GM19328 (cell line): ENCODE measurements around the gene CEP57L1.
"Not testable (repeated sequence)": the region's sequence is repeated elsewhere in the genome, so short reads cannot be mapped to it uniquely, and the experiment has no call there.

Experiments used
- ATAC-seq: cut with Tn5 transposase; IDR thresholded peaks from one replicate; pipeline ENCODE4 v1.9.1; 2021; ENCODE audit warnings: mild to moderate bottlenecking, moderate library complexity; ENCODE audit not compliant: unreplicated experiment

The CEP57L1 gene

DNA sequence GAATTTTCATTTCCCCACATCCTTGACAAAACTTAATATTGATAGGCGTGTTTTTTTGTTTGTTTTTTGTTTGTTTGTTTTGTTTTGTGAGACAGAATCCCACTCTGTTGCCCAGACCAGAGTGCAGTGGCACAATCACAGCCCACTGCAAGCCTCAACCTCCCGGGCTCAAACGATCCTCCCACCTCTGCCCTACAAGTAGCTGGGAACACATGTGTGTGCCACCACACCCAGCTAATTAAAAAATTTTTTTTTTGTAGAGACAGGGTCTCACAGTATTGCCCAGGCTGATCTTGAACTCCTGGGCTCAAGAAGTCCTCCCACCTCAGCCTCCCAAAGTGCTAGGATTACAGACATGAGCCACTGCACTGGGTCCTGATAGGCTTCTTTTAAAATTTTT lies 9.2 kb downstream of the CEP57L1 start:
- no peak for ATAC-seq

DNA sequence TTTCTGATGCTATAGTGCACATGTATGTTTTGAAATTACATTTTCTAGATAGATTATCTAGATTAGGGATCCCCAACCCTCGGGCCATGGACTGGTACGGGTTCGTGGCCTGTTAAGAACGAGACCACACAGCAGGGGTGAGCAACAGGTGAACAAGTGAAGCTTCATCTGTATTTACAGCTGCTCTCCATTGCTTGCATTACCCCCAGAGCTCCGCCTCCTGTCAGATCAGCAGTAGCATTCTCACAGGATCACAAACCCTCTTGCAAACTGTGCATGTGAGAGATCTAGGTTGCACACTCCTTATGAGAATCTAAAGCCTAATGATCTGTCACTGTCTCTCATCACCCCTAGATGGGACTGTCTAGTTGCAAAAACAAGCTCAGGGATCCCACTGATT lies 10.4 kb downstream of the CEP57L1 start:
- ATAC-seq, result no peak

DNA sequence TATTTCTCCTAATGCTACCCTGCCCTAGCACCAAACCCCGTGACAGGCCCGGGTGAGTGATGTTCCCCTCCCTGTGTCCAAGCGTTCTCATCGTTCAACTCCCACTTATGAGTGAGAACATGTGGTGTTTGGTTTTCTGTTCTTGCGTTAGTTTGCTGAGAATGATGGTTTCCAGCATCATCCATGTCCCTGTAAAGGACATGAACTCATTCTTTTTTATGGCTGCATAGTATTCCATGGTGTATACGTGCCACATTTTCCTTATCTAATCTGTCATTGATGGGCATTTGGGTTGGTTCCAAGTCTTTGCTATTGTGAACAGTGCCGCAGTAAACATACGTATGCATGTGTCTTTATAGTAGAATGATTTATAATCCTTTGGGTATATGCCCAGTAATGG lies 14.4 kb downstream of the CEP57L1 start:
- ATAC-seq, result not testable (repeated sequence)

DNA sequence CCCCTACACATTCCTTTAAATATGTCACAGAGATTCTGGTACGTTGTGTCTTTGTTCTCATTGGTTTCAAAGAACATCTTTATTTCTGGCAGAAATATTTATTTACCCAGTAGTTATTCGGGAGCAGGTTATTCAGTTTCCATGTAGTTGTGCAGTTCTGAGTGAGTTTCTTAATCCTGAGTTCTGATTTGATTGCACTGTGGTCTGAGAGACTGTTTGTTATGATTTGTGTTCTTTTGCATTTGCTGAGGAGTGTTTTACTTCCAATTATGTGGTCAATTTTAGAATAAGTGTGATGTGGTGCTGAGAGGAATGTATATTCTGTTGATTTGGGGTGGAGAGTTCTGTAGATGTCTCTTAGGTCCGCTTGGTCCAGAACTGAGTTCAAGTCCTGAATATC lies 17.4 kb downstream of the CEP57L1 start:
- ATAC-seq, result not testable (repeated sequence)

DNA sequence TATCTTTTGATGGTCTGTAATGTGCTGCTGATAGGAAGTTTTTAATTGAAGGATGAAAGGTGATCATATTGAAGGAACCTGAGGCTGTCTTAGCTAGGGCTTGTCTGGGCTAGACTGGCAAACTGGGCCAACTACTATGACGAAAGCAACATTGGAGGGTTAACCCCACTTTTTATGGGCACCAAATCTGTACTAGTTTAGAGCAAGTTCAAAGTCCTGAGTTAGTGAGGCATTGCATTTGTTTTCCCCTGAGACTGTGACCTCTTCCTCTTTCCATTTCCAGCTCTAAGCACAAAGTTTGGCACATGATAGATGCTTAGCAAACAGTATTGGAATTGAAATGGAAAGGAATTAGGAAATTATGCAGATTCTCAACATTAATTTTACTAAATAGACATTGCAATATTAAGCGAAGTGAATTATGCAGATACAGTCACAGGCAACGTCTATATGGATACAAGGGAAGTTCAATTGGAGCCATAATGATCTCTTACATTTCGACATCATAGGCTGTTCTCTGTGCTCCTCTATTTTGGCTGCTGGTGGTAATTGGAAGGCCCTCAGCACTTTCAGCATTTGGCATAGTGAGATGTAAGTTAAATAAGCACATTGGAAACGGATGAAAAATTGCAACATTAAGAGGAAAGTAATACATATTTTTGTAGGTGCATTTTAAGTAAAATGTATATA lies 22.2 kb downstream of the CEP57L1 start:
- ATAC-seq, result no peak

GRCh38 chr6:109118337-109118736 lies 23.0 kb downstream of the CEP57L1 start:
- no peak for ATAC-seq

DNA sequence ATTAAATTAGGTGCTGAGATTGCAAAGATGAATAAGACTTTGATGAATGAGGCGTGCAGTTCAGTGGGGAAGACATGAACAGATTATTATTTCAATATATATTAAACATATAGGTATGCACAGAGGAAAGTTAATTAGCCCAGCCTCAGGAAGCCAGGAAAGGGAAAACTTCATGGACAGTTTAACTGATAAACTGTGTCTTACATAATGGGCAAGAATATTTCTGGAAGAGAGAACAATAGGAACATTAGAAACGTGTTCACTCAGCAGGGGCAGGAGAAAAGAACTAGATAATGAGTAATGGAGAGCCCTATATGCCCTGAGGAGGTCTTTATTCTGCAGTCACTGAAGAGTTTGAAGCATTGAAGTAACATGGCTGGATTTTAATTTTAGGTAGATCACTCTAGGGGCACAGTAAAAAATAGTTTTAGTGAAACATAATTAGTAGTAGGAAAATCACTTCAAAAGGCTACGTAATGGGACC lies 23.6 kb downstream of the CEP57L1 start:
- no peak for ATAC-seq

- no peak for ATAC-seq
These were observed 26.1 kb downstream of the CEP57L1 start for GRCh38 chr6:109121411-109121810.

GRCh38 chr6:109124219-109124618 lies 28.9 kb downstream of the CEP57L1 start:
- ATAC-seq, result no peak

DNA sequence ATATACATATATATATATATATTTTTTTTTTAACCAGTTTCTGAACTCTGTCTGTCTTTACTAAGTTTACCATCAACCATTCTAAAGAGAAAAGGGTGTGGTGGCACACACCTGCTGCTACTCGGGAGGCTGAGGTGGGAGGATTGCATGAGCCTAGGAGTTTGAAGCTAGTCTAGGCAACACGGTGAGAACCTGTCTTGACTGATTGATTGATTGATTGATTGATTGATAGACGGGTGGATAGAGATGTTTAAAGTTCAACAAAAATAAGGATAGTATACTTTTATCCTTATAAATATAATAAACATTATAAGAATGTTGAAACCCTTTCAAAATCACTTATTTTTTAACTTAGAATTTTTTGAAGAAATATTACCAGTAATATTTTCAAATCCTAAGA lies 30.2 kb downstream of the CEP57L1 start:
- no peak for ATAC-seq

DNA sequence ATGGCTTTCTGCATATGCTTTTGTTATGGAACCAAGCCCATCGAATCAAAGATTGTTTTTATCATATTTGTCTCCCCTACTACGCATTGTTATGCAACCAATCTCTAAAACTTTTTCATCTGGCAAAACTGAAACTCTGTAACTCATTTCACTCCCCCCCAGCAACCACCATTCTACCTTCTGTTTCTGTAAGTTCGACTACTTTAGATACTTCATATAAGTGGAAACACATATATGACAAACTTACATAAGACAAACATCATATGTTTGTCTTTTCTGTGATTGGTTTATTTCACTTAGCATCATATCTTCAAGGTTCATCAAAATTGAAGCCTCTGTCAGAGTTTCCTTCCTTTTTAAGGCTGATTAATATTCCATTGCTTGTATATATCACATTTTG lies 34.8 kb downstream of the CEP57L1 start:
- ATAC-seq, result no peak

DNA sequence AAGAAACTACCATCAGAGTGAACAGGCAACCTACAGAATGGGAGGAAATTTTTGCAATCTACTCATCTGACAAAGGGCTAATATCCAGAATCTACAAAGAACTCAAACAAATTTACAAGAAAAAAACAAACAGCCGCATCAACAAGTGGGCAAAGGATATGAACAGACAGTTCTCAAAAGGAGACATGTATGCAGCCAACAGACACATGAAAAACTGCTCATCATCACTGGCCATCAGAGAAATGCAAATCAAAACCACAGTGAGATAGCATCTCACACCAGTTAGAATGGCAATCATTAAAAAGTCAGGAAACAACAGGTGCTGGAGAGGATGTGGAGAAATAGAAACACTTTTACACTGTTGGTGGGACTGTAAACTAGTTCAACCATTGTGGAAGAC lies 40.3 kb downstream of the CEP57L1 start:
- ATAC-seq, result not testable (repeated sequence)

DNA sequence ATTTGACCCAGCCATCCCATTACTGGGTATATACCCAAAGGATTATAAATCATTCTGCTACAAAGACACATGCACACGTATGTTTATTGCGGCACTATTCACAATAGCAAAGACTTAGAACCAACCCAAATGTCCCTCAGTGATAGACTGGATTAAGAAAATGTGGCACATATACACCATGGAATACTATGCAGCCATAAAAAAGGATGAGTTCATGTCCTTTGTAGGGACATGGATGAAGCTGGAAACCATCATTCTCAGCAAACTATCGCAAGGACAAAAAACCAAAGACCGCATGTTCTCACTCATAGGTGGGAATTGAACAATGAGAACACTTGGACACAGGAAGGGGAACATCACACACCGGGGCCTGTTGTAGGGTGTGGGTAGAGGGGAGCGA lies 40.7 kb downstream of the CEP57L1 start:
- ATAC-seq, result not testable (repeated sequence)

DNA sequence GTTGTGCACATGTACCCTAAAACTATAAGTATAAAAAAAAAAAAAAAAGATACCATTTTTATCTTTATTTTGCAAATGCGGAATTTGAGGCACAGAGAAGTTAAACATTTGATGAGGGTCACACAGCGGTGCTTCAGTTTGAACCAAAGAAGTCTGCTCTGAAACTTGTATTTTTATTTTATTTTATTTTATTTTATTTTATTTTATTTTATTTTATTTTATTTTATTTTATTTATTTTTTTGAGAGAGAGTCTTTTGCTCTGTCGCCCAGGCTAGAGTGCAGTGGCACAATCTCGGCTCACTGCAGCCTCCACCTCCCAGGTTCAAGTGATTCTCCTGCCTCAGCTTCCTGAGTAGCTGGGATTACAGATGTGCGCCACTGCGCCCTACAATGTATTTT lies 41.2 kb downstream of the CEP57L1 start:
- not testable (repeated sequence) for ATAC-seq

- no peak for ATAC-seq
These were observed 43.8 kb downstream of the CEP57L1 start for GRCh38 chr6:109139109-109139508.

- not testable (repeated sequence) for ATAC-seq
These were observed 46.8 kb downstream of the CEP57L1 start for GRCh38 chr6:109142067-109142466.

- no peak for ATAC-seq
These were observed 47.9 kb downstream of the CEP57L1 start for GRCh38 chr6:109143191-109143590.

- not testable (repeated sequence) for ATAC-seq
These were observed 52.9 kb downstream of the CEP57L1 start for GRCh38 chr6:109148251-109148650.

- ATAC-seq, result not testable (repeated sequence)
These were observed 53.4 kb downstream of the CEP57L1 start for GRCh38 chr6:109148716-109149115.

DNA sequence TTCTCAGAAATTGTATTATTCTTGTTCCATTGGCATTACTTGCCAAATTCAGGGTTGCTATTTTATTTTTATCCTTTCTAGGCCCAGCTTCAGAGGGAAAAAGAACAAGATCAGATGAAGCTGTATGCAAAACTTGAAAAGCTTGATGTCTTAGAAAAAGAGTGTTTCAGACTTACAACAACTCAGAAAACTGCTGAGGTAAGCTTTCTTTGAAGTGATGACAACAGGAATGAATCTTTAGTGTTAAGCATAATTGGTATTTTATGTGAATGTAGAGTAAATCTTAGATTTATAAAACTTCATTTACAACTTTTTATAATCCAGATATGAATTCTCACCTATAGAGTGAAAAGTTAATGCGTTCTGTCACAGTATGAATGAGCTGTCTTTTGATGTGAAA lies 58.4 kb downstream of the CEP57L1 start:
- no peak for ATAC-seq

GRCh38 chr6:109164331-109164730 lies 69.0 kb downstream of the CEP57L1 start:
- ATAC-seq, result no peak

GRCh38 chr6:109165392-109165974 lies 70.2 kb downstream of the CEP57L1 start:
- no peak for ATAC-seq

DNA sequence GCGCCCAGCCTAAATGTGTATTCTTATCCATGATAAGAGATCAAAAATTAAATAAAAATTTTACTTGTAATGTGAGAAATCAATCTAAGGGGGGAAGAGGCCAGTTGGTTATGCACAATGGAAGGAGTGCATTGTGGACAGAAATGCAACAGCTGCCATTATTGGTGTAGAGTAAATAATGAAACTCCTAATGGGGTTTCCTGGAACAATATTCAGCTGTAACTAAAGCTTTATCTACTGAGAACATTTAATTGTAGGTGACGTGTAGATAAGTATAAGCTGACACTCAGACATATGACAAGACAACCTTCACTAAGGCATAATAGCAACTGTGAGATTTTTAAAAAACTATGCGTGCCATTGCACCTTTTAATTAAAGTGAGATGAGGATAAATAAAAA lies 71.4 kb downstream of the CEP57L1 start:
- ATAC-seq, result no peak
